Neutrophil (primary cell): ENCODE measurements around the gene JUND.
A peak's percentile ranks its signal among the peaks of the same experiment; 100 is the strongest.

Experiments
- H3K27ac ChIP-seq: fragments of 200-600 bp; sonication (generic); 2 replicates; pipeline ENCODE4 v1.5.1; 2016; ENCODE audit warnings: mild to moderate bottlenecking, moderate library complexity
- H3K27me3 ChIP-seq: fragments of 200-600 bp; sonication (generic); 2 replicates; pipeline ENCODE4 v1.6.0; 2016; ENCODE audit warnings: mild to moderate bottlenecking
- H3K36me3 ChIP-seq: fragments of 200-600 bp; sonication (generic); 2 replicates; pipeline ENCODE4 v1.5.1; 2017
- H3K4me1 ChIP-seq, 2 experiments: fragments of 200-600 bp in 1 of 2; sonication (generic) in 1 of 2; 1 replicate in 1 of 2; 2 replicates in 1 of 2; pipeline versions ENCODE4 v1.5.1 to v1.6.1; 2013 to 2016; ENCODE audit warnings: low read depth in 1 of 2, low read length in 1 of 2, mild to moderate bottlenecking in 1 of 2, moderate library complexity in 1 of 2; ENCODE audit not compliant: control insufficient read depth in 1 of 2, insufficient read depth in 1 of 2
- H3K4me3 ChIP-seq, 2 experiments: fragments of 200-600 bp in 1 of 2; sonication (generic) in 1 of 2; 1 replicate in 1 of 2; 2 replicates in 1 of 2; pipeline ENCODE4 v1.5.1; 2013 to 2016; ENCODE audit warnings: low read depth in 1 of 2, low read length in 1 of 2, mild to moderate bottlenecking in 1 of 2, moderate library complexity in 1 of 2
- H3K9me3 ChIP-seq: fragments of 200-600 bp; sonication (generic); 2 replicates; pipeline ENCODE4 v1.5.1; 2016
- CTCF ChIP-seq: fragments of 200-600 bp; sonication (generic); IDR thresholded peaks from 2 replicates; pipeline ENCODE4 v1.5.1; 2016; ENCODE audit warnings: antibody characterized with exemption

The JUND gene

DNA sequence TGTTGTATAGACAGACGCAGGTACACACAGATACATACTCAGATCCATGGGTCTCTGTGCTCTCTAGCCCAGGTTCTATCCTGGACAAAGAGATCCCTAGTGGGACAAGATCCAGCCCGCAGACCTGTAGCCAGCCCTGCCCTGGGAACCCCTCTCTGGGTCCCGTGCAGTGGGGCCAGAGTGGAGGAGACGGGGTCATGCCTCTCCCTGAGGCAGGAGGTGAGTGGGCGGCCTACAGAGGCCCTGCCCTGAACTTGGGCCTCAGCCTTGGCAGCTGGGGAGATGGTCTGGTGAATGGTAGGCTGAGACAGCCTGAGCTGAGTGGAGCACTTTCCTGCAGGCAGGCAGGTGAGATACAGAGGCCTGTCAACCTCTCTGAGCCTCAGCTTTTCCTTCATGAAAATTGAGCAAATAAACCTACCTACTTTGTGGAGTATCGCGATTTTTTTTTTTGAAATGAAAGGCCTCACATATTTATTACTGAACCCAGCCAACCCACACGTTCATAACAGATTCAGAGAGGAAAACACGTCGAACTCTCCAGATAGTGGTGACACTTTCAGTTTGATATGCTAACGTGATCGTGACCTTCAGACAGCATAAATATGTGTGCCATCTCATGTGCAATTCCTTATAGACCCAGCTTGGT is 3.4 kb upstream of the JUND start:
- no peaks in the 10 kb centered on the region for H3K36me3 ChIP-seq
- TF ChIP-seq CTCF: no peak
- H3K27ac ChIP-seq: no peak overlapping the region
- H3K27me3 ChIP-seq: no peaks in the 10 kb centered on the region
- H3K4me3 ChIP-seq: no peak overlapping the region
- no peaks in the 10 kb centered on the region for H3K9me3 ChIP-seq
- H3K4me1 ChIP-seq: peaks cover 9 to 10% of the 10 kb centered on the region in 2 experiments

GRCh38 chr19:18283338-18283737 is 1.9 kb upstream of the JUND start:
- Histone ChIP-seq H3K27me3 (no peaks in the 10 kb centered on the region), H3K4me1 (peaks cover 18 to 19% of the 10 kb centered on the region in 2 experiments), H3K36me3 (peaks cover 5% of the 10 kb centered on the region), H3K27ac (no peak overlapping the region), H3K4me3 (no peak overlapping the region), H3K9me3 (no peaks in the 10 kb centered on the region)
- TF ChIP-seq CTCF: no peak

- Histone ChIP-seq H3K4me3 (peak overlapping the region; percentile 64 to 79), H3K9me3 (no peaks in the 10 kb centered on the region), H3K27me3 (no peaks in the 10 kb centered on the region), H3K4me1 (peaks cover 18 to 19% of the 10 kb centered on the region in 2 experiments), H3K36me3 (peaks cover 8% of the 10 kb centered on the region), H3K27ac (peak overlapping the region; percentile 96)
- no peak for TF ChIP-seq CTCF
Observed at GRCh38 chr19:18282788-18283141, 1.3 kb upstream of the JUND start.

DNA sequence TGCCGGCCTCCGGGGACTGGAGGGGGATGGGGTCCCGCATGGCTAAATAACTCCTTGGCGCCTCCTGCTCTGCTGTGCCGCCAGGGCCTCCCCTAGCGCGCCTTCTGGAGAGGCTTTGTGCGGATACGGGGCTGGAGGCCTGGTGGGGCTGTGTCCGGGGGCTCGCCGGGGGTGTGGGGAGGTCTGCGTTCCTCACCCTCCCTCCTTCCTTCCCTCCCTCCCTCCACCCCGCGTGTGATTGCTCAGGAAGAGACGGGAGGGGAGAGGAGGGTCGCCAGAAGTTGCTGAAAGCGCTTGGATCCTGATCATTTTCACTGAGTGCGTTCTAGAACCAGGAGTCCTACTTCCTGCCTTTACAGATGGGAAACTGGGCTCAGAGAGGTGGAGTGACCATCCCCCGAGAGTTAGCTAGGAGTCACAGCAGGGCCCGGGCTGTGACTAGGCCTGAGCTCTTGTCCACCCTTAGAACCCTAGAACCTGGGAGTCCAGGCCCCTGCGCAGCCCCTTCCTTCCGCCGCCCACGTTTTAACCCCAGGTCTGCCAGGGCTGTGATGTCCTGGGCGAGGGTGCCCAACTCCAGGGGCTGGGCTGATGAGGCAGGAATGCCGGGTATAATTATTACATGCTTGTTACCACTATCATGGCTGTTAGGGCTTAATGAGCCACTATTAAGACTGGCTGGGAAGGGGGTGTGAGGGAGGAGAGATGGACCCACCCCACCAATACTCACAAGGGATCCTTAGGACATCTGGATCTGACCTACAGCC is 782 bp upstream of the JUND start:
- Histone ChIP-seq H3K4me1 (peaks cover 18 to 19% of the 10 kb centered on the region in 2 experiments), H3K27me3 (no peaks in the 10 kb centered on the region), H3K36me3 (peaks cover 8% of the 10 kb centered on the region), H3K27ac (peak overlapping the region; percentile 96), H3K9me3 (no peaks in the 10 kb centered on the region), H3K4me3 (peak overlapping the region; percentile 64 to 79)
- TF ChIP-seq CTCF: no peak

- H3K36me3 ChIP-seq: peaks cover 8% of the 10 kb centered on the region
- peak overlapping the region; percentile 96 for H3K27ac ChIP-seq
- no peaks in the 10 kb centered on the region for H3K9me3 ChIP-seq
- H3K4me1 ChIP-seq: peaks cover 18 to 19% of the 10 kb centered on the region in 2 experiments
- no peak for TF ChIP-seq CTCF
- peak overlapping the region; percentile 77 to 83 for H3K4me3 ChIP-seq
- H3K27me3 ChIP-seq: no peaks in the 10 kb centered on the region
Observed at GRCh38 chr19:18280247-18281081, 958 bp downstream of the JUND start.
